Stimulated activated CD4-positive, alpha-beta T cell treated with anti-CD3 and anti-CD28 coated beads, Interleukin-4, amount 100 ng/mL, for 24 hours (primary cell): ENCODE measurements around the gene GLIS1.

Source experiments
- DNase-seq: peaks from one replicate; pipeline ENCODE4 v3.0.0-alpha.2; 2020

Gene GLIS1

DNA sequence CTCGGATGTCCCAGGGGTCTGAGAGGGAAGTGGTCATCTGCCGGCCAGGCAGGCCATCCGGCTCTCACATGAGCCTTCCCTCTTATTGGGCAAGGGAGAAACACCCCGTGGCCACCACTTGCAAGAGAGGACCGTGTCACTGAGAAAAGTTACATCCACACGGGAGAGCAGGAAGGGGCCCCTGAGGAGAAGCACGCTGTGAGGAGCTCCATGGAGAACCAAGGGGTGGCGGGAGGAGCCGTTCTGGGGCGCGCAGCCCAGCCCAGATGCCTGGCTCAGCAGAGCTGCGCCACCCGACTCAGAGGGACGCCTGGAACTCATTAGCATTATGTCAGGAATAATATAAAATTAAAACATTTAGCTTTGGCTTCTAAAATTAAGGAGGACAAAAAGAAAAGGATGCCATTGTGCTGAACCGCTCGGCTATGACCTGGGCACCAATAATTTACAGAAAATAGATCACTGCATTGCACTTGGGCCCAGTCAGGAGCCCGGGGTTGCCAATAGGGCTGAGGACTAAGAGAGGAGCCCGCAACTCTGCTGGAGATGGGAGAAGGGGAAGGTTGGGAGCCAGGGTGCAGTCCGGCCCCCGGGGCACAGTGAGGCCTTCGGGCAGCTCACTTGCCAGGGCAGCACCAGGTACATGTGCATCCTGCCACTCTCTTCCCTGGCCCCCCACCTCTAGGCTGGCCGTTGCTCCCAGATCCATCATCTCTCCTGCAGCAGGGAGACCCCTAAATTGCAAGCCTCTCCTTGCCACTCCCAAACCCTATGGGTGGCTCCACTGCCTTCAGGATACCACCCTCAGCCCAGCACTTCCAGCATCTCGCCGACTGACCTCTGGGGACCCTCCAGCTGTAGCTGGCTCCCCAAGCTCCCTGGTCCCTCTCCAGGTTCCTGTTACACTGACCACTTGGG, 194.9 kb downstream of the GLIS1 start:
- no peak for DNase-seq

- DNase-seq, result no peak
These were observed 195.7 kb downstream of the GLIS1 start for GRCh38 chr1:53543130-53543777.

GRCh38 chr1:53542551-53542950, 196.4 kb downstream of the GLIS1 start:
- DNase-seq, result no peak

DNA sequence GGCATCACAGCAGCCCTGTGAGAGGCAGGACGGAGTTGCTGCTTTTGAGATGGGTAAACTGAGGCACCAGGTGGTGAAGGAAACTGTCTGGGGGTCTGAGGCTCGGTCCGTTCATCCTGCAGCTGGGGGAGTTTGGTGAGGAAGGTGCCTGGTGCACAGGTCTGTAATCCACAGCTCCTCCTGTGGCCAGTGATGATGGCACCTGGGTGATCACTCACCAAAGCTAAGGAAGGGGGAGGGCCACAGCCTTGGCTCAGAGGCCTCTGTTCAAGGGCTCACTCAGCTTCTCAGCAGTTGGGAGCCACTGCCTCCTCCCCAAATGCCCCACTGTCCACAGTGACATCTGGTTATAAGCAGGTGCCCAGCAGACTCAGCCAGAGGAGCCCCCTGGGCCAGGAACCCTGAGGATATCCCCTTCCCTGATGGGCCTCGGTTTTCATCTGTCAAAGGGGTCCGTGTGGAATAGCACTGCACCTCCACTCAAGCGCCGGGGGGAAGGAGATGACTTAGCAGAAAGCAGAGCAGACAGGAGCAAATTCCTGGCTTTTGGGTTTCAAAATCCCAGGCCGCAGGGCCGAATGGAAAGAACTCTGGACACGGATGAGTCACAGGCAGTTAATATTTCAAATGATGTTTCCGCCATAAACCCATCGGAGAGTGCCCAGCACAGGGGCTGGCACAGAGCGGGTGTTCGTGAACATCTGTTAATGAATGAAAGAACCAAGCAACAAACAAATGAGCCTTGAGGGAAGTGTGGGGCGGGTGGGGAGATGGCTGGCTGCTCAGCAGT, 197.0 kb downstream of the GLIS1 start:
- DNase-seq, result no peak

DNA sequence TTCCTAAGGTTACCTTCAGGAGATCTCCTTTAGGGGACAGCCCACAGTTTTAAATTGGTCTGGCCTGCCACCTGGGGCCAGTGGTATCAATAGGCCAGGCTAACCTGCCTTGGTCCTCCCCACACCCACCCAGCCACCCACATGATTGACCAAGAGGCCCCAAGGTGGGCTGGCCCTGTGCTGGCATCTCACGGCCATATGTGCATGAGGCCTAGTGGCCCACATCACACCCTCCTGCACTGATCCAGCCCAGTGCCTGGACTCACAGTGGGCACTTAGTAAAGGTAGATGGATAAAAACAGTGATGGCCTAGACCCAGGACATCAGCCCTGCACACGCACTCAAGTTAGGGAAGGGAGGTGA, 197.7 kb downstream of the GLIS1 start:
- DNase-seq, result no peak

- DNase-seq, result no peak
These were observed 198.2 kb downstream of the GLIS1 start for GRCh38 chr1:53540604-53541262.

DNA sequence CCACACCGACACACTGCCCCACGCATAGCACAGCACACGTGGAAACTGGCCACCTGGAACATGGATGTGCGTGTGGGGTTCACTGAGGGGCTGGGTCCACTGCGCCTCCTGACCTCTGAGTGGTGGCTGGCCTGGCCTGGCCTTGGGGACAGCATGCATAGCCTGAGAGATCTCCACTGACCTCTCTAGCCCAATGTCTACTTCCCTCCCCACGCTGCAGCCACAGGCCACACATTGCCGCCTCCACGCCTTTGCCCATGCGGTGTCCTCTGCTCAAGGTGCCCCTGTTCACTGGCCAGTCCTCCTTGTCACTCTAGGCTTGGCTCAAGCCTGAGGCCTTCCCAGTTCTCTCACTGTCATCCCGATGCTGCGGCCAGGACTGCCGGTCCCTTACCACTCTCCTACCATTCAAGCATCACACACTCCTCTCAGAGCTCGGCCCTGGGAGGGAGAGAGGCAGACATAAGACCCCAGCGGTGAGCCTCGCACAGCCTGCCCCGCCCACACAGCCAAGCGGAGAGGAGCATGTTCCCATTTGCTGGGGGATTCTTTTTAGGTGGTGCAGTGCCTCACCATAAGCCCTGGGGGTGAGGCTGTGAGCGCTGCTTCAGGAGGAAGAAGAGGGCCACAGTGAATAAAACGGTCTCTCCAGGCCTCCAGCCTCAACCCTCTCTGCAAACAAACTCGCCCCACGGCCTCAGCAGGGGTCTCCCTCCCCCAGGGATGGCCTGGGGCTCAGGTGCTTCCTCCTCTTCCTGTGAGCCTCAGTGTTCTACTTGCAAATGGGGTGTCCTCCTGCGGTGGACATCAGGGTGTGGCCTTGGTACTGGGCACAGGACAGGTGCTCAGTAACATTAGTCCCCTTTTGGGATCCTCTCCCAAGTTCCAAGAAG, 199.0 kb downstream of the GLIS1 start:
- no peak for DNase-seq

DNA sequence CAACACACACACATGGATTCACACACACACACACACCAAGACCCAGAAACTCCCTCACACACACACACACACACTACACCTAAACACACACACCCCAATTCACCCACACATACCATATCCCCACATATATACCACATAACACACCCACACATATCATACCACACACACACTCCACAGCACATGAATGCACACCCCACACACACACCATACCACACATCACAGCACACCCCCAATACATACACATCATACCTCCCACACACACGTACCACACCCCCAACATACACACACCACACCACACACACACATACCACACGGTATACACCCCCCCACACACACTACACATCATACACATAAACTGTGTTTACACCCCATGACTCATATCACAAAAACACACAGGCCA, 199.7 kb downstream of the GLIS1 start:
- DNase-seq, result no peak

- no peak for DNase-seq
These were observed 202.4 kb downstream of the GLIS1 start for GRCh38 chr1:53536606-53537005.

GRCh38 chr1:53535846-53536245, 203.1 kb downstream of the GLIS1 start:
- no peak for DNase-seq

DNA sequence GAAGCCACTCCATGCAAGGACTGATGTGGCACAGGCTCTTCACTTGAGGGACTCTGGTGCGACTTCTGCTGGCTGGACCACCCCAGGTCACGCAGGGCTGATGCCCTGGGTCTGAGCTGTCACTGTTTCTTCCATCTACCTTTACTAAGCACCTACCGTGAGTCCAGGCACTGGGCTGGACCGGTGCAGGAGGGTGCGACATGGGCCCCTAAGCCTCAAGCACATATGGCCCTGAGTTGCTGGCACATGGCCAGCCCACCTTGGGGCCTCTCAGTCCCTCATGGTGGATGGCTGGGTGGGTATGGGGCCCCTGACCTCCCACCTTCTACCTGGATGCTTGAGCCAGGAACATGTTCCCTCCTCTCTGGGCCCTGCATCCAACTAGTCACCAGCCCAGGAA, 203.7 kb downstream of the GLIS1 start:
- no peak for DNase-seq

DNA sequence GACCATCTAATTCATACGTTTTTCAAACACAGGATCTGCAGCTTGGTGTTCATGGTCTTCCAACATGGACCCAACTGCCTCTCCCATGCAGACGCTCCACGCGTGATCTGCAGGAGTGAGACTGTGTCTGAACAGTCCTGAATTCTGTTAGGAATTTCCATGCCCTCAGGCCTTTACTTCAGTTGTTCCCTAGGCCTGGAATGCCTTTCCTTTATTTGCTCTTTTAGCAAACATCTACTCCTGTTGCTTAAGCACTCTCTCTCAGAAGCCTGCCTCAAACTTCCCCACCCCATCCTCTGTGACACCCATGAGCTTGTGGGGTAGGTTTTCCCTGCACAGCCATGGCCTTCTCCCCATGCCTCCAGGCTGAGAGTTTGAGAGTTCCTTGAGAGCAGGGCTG, 206.1 kb downstream of the GLIS1 start:
- DNase-seq, result no peak

DNA sequence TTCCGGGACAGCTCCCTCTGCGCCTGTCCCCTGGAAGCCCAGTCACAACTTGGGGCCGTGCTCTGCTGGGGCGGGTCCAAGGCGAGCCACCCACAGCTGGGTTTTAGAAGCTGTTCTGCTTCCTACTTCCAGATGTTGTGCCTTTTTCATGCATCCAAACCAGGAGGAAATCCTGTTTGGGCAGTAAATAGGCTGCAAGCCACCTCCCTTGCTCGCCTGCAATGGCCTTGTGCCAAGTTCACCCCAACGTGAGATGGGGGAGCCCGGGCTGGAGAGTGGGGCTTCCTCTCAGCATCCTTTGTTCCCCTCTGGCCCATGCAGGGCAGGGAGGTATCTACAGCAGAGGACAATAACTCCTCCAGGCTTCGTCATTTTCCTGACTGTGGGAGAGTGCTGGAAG, 206.6 kb downstream of the GLIS1 start:
- no peak for DNase-seq

DNA sequence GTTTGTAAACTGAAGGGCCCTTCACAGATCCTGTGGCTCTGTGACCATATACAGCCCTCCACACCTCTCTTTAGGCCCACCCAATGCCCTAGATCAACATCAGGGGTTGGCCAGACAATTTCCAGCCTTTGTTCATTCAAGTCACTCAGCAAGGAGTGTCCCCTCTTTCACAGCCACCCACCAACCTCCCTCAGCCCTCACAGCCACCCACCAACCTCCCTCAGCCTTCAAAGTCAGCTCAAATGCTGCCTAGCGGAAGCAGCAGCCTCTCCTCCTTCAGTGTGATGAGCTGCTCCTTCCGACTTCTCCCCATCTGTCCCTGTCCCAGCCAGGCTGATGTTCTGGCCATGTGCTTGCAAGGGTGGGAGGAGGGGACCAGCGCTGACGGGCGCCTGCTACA, 208.4 kb downstream of the GLIS1 start:
- DNase-seq, result no peak

DNA sequence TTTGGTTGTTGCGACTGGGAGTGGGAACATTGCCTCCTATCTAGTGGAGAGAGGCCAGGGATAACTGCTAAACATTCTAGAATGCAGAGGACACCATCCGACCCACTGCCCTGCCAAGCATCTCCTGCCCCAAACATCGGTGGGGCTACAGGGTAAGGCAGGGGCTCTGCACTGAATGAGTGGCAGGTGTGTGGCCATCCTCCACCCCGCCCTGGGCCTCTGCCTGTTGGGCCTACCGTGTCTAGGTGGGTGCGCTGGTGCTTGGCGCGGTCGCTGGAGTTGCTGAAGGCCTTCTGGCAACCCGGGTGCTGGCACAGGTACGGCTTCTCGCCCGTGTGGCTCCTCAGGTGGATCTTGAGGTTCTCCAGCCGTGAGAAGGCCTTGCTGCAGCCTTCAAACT, 209.4 kb downstream of the GLIS1 start:
- no peak for DNase-seq

GRCh38 chr1:53527368-53527767, 211.6 kb downstream of the GLIS1 start:
- DNase-seq, result no peak

GRCh38 chr1:53526451-53527101, 212.4 kb downstream of the GLIS1 start:
- DNase-seq, result no peak

DNA sequence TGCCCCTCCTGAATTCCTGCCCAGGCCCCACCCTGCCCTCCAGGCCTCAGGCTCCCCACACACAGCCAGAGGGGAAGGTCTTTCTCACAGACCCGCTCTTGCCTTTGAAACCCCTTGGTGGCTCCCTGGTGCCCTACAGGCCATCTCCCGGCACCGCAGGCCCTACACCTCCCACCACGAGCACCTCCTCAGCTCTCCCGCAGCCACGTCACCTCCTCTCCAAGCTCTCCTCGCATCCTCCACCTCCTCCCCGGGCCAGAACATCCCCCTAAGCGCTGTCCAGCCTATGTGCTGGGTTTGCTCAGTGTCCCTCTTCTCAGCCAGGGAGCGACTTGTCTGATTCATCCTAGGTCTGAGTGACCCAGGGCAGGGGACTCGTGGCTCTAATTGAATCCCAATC, 213.4 kb downstream of the GLIS1 start:
- no peak for DNase-seq

DNA sequence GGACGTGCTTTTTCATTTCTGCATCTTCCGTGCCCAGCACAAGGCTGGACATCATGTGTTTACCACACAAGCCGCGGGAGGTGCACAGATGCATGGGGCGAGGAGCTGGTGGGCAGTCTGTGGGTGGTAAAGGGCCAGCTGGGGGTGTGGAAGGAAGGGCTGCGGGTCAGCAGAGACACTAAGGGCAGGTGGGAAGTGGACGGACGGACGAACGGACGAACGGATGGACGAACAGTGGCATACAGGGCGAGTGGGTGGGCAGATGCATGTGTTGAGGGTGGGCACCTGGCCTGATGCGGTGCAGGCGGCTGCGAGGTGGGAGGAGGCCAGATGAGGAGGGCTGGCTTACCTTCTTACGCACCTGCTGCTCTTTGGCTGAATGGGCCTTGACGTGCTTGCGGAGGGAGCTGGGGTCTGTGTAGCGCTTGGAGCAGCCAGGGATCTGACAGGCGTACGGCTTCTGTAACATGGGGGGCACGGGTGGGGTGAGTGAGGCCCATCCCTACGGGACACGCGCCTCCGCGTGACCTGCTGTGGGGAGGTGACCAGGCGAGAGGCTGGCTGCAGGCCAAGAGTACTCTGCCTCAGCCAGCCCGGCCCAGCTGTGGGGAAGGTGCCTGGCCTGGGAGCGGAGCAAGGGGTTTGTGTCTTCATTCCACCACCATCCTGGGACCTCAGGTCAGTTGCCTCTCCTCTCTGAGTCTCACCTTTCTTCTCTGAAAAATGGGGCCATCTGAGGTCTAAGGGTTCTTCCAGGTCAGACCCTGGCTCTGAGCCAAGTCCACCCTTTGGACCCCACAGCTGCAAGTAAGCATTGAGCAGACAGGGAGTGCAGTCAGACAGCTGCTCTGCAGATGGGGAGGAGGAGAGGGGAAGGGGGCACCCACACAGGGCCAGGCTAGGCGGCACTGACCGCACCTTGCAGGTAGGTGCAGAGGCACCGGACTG, 214.3 kb downstream of the GLIS1 start:
- DNase-seq, result no peak

GRCh38 chr1:53521924-53522552, 216.9 kb downstream of the GLIS1 start:
- no peak for DNase-seq
